Skeletal muscle satellite cell (primary cell): ENCODE data around the gene TNFSF8.

Experiments
- H3K27me3 ChIP-seq: 2 replicates; pipeline ENCODE4 v1.7.0; 2013; ENCODE audit warnings: low read length; ENCODE audit not compliant: control insufficient read depth, insufficient read depth
- H3K36me3 ChIP-seq: 2 replicates; pipeline ENCODE4 v1.7.0; 2013; ENCODE audit warnings: mild to moderate bottlenecking, control low read depth, low read length; ENCODE audit not compliant: insufficient read depth
- H3K4me1 ChIP-seq: 2 replicates; pipeline ENCODE4 v1.7.0; 2013; ENCODE audit warnings: low read length; ENCODE audit not compliant: control insufficient read depth, insufficient read depth
- H3K4me2 ChIP-seq: 2 replicates; pipeline ENCODE4 v1.7.0; 2013; ENCODE audit warnings: mild to moderate bottlenecking, low read length
- H3K4me3 ChIP-seq: 2 replicates; pipeline ENCODE4 v1.7.0; 2013; ENCODE audit warnings: low read length
- H3K9ac ChIP-seq: 2 replicates; pipeline ENCODE4 v1.7.0; 2013; ENCODE audit warnings: mild to moderate bottlenecking, low read depth, low read length, moderate library complexity
- H3K9me3 ChIP-seq: replicated peaks from 2 replicates; pipeline ENCODE4 v1.7.0; 2013; ENCODE audit warnings: mild to moderate bottlenecking, control low read depth, low read length

Gene TNFSF8

DNA sequence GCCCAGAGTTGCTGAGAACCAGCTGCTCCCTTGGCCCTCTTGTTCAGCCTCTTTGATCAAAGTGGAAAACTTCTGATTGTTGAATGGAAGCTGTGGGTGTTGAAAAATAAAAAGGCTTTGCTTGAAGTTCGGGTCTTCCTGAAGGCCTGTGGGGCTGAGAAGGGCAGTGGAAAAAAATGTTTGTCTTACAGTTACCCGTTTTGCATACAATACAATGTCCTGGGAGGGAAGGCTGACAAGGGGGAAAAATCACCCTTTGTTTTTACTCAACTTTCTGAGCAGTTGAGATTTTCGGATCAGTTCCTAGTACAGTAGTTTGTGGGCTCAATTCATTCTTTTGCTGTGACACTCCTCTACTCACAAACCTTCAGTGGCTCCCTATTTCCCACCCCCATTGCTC lies 2.1 kb upstream of the TNFSF8 start:
- H3K4me1 ChIP-seq: no peaks in the 10 kb centered on the region

GRCh38 chr9:114931407-114931806 lies 1.0 kb upstream of the TNFSF8 start:
- Histone ChIP-seq H3K4me1 (no peaks in the 10 kb centered on the region), H3K36me3 (no peaks in the 10 kb centered on the region), H3K4me2 (no peak overlapping the region), H3K4me3 (no peak overlapping the region), H3K27me3 (peaks cover 82% of the 10 kb centered on the region), H3K9ac (no peak overlapping the region), H3K9me3 (no peaks in the 10 kb centered on the region)

More for the DNA sequence above, 2.1 kb upstream of the TNFSF8 start:
- Histone ChIP-seq H3K9ac (no peak overlapping the region), H3K36me3 (no peaks in the 10 kb centered on the region), H3K9me3 (no peaks in the 10 kb centered on the region), H3K4me2 (no peak overlapping the region), H3K27me3 (peaks cover 85% of the 10 kb centered on the region), H3K4me3 (no peak overlapping the region)

DNA sequence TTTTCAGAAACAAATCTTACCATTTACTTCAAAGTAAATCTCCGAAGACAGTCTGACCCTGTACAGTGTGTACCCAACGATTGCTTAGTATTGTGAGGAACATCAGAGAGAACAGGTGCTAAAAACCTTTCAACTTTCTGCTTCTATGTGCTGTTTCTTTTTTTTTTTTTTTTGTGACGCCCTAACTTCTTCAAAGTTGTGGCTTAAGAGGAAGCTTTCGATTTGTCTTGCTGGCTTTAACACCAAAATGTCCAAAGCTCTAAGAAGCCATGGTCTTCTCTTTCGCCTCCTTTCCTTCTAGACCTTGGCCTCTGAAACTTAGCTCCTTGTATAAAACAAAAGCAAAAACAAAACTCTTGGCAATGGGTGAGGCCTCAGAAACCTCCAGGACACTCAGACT lies 1.2 kb downstream of the TNFSF8 start:
- Histone ChIP-seq H3K9me3 (no peaks in the 10 kb centered on the region), H3K36me3 (no peaks in the 10 kb centered on the region), H3K9ac (no peak overlapping the region), H3K4me2 (no peak overlapping the region), H3K4me3 (no peak overlapping the region), H3K4me1 (no peaks in the 10 kb centered on the region), H3K27me3 (peaks cover 87% of the 10 kb centered on the region)

GRCh38 chr9:114928671-114929070 lies 1.7 kb downstream of the TNFSF8 start:
- no peaks in the 10 kb centered on the region for H3K36me3 ChIP-seq
- no peak overlapping the region for H3K9ac ChIP-seq
- H3K9me3 ChIP-seq: no peaks in the 10 kb centered on the region
- H3K4me2 ChIP-seq: no peak overlapping the region
- H3K27me3 ChIP-seq: peaks cover 87% of the 10 kb centered on the region
- no peak overlapping the region for H3K4me3 ChIP-seq
- H3K4me1 ChIP-seq: no peaks in the 10 kb centered on the region

DNA sequence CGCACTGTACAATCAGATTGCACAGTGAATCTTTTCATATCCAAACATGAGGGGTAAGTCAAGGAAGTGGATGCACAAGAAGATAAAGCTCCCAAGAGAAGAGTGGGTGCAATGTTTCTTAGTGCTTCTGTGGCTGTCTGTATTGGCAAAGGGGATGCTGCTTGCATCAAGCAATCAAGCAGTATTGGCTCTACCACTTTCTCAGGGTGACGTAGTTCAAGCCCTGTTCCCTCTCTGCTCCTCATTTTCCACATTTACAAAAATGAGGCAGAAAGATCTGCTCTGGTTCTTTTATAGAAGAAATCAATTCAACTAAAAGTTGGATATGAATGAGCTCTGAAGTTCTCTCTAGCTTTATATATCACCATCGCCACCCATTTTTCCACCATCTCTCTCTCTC lies 2.3 kb downstream of the TNFSF8 start:
- no peak overlapping the region for H3K4me3 ChIP-seq
- no peaks in the 10 kb centered on the region for H3K36me3 ChIP-seq
- H3K27me3 ChIP-seq: peaks cover 88% of the 10 kb centered on the region
- H3K4me2 ChIP-seq: no peak overlapping the region
- H3K9ac ChIP-seq: no peak overlapping the region
- H3K4me1 ChIP-seq: no peaks in the 10 kb centered on the region
- no peaks in the 10 kb centered on the region for H3K9me3 ChIP-seq

DNA sequence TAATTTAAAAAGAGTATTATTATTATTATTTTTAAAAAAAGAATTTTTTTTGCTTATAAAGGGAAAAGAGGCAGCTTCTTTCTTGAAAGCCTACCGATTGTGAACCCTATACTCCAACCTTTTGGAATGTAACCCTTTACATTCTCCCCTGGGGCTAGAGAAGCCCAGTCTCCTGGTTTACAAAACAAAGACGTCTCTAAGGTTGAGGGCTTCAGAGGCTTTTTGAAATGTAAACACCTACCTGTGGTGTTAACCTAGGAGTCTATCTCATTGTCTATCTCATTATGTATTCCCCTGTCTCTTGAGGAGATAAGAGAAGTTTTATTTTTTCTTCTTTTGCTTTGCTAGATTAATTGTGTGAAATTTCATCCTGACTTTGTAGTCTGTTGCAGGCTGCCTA lies 4.7 kb downstream of the TNFSF8 start:
- Histone ChIP-seq H3K4me1 (no peaks in the 10 kb centered on the region), H3K27me3 (peaks cover 87% of the 10 kb centered on the region), H3K4me3 (no peak overlapping the region)

GRCh38 chr9:114925039-114925438 lies 5.4 kb downstream of the TNFSF8 start:
- Histone ChIP-seq H3K27me3 (peaks cover 85% of the 10 kb centered on the region), H3K4me3 (no peak overlapping the region), H3K4me1 (no peaks in the 10 kb centered on the region), H3K4me2 (no peak overlapping the region), H3K9ac (no peak overlapping the region), H3K36me3 (no peaks in the 10 kb centered on the region), H3K9me3 (no peaks in the 10 kb centered on the region)

More for the DNA sequence above, 4.7 kb downstream of the TNFSF8 start:
- no peaks in the 10 kb centered on the region for H3K9me3 ChIP-seq
- H3K4me2 ChIP-seq: no peak overlapping the region
- H3K9ac ChIP-seq: no peak overlapping the region
- H3K36me3 ChIP-seq: no peaks in the 10 kb centered on the region

DNA sequence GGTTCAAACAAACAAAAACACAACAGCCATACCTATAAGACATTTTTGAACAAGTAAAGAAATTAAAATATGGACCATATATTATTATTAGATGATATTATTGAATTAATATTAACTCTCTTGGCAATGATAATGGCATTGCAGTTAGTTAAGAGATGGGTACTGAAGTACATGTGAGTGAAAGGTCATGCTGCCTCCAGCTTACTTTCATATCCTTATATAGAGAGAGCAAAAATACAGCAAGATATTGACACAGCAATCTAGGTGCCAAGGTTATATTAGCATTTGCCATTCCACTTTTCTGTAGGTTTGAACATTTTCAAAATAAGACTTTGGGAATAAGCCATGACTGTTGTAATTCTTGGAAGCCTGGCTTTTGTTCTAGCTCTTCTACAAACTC lies 6.1 kb downstream of the TNFSF8 start:
- Histone ChIP-seq H3K9me3 (no peaks in the 10 kb centered on the region), H3K4me2 (no peak overlapping the region), H3K4me3 (no peak overlapping the region), H3K27me3 (peaks cover 87% of the 10 kb centered on the region), H3K4me1 (no peaks in the 10 kb centered on the region), H3K36me3 (no peaks in the 10 kb centered on the region), H3K9ac (no peak overlapping the region)

DNA sequence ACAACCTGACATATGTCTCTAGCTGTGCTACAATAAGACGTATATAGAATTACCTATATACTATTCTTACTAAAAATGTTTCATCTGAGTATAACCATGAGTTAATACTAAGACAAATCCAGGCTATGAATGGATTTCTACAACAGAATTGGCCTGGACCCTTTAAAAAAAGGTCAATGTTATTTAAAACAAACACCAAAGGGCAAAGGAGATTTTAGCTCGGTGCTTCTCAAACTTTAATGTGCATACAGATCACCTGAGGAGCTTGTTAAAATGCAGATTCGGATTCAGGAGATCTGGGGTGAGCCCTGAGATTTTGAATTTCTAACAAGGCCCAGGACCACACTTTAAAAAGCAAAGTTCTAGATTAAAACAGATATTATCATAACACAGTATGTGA lies 6.5 kb downstream of the TNFSF8 start:
- Histone ChIP-seq H3K27me3 (peaks cover 83% of the 10 kb centered on the region), H3K36me3 (no peaks in the 10 kb centered on the region), H3K9me3 (no peaks in the 10 kb centered on the region), H3K4me3 (no peak overlapping the region), H3K9ac (no peak overlapping the region), H3K4me1 (no peaks in the 10 kb centered on the region), H3K4me2 (no peak overlapping the region)

GRCh38 chr9:114921171-114921570 lies 9.2 kb downstream of the TNFSF8 start:
- Histone ChIP-seq H3K27me3 (peaks cover 80% of the 10 kb centered on the region), H3K36me3 (no peaks in the 10 kb centered on the region), H3K9me3 (no peaks in the 10 kb centered on the region), H3K9ac (no peak overlapping the region), H3K4me3 (no peak overlapping the region), H3K4me2 (no peak overlapping the region), H3K4me1 (no peaks in the 10 kb centered on the region)

DNA sequence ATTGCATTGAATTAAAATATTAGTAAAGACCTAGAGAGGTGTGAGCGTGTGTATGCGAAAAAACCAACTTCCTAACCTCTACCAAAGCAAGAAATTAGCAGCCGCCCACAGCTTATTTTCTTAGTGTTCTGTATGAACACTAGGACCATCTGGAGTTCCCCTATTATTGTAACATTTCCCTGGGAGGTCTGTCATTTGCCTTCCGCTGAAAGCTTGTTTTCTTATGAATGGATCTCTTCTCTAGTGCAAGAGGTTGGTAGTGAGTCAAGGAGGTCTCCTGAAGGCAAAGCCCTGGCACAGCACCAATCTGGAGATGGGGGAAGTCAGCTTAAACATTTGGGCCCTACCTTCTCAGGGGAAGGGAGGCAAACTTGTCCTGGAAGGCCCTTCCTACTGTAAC lies 10.8 kb downstream of the TNFSF8 start:
- H3K4me1 ChIP-seq: no peaks in the 10 kb centered on the region
- no peaks in the 10 kb centered on the region for H3K36me3 ChIP-seq
- no peak overlapping the region for H3K9ac ChIP-seq
- no peak overlapping the region for H3K4me3 ChIP-seq
- H3K27me3 ChIP-seq: peaks cover 74% of the 10 kb centered on the region
- H3K4me2 ChIP-seq: no peak overlapping the region
- no peaks in the 10 kb centered on the region for H3K9me3 ChIP-seq

- no peaks in the 10 kb centered on the region for H3K9me3 ChIP-seq
- no peak overlapping the region for H3K9ac ChIP-seq
- H3K4me2 ChIP-seq: no peak overlapping the region
- no peaks in the 10 kb centered on the region for H3K36me3 ChIP-seq
- no peaks in the 10 kb centered on the region for H3K4me1 ChIP-seq
- H3K4me3 ChIP-seq: no peak overlapping the region
- H3K27me3 ChIP-seq: peaks cover 62% of the 10 kb centered on the region
These were observed 13.9 kb downstream of the TNFSF8 start for GRCh38 chr9:114916481-114916880.
